A549 treated with ZK216348 at 1 μM for 4 hours (cell line): ENCODE measurements around the gene LETMD1. TPM values are rescaled to one million over a fixed set of nuclear protein-coding genes. Genes with fewer than 3 reads are reported as not detected.

ENCODE experiments used
- total RNA-seq: library from RNA; stranded (reverse); fragments of 200-300 nt; extraction: Qiagen RNA extraction; gene quantifications from 5 replicates; pipeline ENCODE4 v1.2.3, GENCODE V29; 2022; ENCODE audit warnings: low read depth

The LETMD1 gene
- total RNA-seq, result 23.5 to 28.0 TPM (median 24.6 TPM) in 5 replicates

DNA sequence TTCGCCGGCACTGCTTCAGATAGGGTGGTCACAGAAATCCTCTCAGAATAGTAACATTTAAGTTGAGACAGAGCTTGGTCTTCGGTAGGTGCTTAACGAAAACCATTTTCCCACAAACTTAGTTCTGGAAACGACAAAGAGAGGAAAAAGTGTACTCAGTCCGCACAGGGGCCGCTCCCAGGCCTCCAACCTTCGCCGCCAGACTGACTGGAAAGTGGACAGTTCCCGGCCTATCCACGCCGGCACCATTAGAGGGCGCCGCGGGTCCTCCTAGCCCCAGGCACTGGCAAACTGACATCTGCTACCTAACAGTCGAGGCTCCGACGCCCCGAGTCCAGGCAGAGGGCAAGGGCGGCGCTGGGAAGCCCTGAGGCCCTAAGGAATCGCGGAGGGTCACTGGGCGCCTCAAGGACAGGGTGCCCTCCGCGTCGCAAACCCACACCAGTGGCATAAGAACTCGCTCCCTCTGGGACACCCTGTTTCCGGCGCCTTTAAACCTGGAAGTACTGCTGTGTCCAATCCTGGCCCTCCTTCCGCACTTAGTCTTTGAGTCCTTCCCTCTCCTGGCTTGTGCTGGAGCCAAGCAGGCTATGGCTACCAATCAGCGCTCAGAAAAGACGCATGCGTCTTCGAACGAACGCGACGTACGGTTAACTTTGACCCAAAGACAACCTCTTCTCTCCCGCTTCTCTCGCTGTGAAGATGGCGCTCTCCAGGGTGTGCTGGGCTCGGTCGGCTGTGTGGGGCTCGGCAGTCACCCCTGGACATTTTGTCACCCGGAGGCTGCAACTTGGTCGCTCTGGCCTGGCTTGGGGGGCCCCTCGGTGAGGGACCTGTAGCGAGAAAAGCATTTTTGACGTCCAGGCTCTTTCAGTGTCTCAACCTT, at the start of gene LETMD1:
LETMD1 (plus strand) TSS at position 673 of the 886 bp plus-strand sequence; CDS start at position 703, 30 bp downstream.

GRCh38 chr12:51025836-51026638, 22.1 kb upstream of the LETMD1 start, which contains the start of gene SLC11A2:
TSS of gene SLC11A2 (minus strand) at chr12:51026384. CDS start at chr12:51010728, 15,656 bp downstream.

GRCh38 chr12:51083126-51083833, 35.2 kb downstream of the LETMD1 start, which contains the start of gene CSRNP2:
TSS of gene CSRNP2 (minus strand) at chr12:51083596. CDS start at chr12:51076561, 7,035 bp downstream.

Other genes with a start within 250 kb of the LETMD1 start
- gene TMPRSS12, start 205.4 kb upstream of the LETMD1 start, total RNA-seq, result not detected in 5 replicates
- gene HIGD1C, start 95.8 kb upstream of the LETMD1 start, total RNA-seq, result not detected in 5 replicates
- 16.7 to 24.1 TPM (median 22.2 TPM) in 5 replicates for gene SLC11A2, start 21.9 kb upstream of the LETMD1 start, total RNA-seq
- 11.8 to 16.1 TPM (median 13.8 TPM) in 5 replicates for gene CSRNP2, start 35.3 kb downstream of the LETMD1 start, total RNA-seq
- gene TFCP2, start 124.8 kb downstream of the LETMD1 start, total RNA-seq, result 18.8 to 22.2 TPM (median 21.1 TPM) in 5 replicates
- gene POU6F1, start 169.7 kb downstream of the LETMD1 start, total RNA-seq, result 1.0 to 3.9 TPM (median 1.6 TPM) in 5 replicates
- gene DAZAP2, start 190.5 kb downstream of the LETMD1 start, total RNA-seq, result 303 to 355 TPM (median 335 TPM) in 5 replicates
- 23.9 to 26.6 TPM (median 24.1 TPM) in 5 replicates for gene SMAGP, start 222.1 kb downstream of the LETMD1 start, total RNA-seq